ENCODE data around the gene IFT122.

The IFT122 gene

DNA sequence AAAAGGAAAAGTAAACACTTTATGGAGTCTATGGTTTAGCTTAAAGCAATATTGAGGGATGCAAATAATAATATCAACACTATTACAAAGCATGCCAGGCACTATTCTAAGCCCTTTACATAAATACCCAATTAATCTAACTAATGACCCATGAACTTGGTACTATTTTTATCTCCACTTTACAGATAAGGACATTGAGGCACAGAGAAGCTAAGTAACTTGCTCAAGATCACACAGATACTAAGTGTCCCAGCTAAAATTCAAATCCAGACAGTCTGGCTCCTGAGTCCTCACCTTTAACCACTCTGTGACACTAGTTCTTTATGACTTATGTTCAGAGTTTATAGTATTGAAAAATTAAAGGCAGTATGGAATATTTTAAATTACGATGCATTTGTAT lies 5.9 kb upstream of the IFT122 start:
- Histone ChIP-seq H3K4me3 (no peak overlapping the region), H3K36me3 (replicated peaks) (peaks cover 40% of the 10 kb centered on the region), H3K27me3 (ENCODE audit: low read depth) (no peaks in the 10 kb centered on the region), H3K4me1 (peaks cover 3% of the 10 kb centered on the region; the same call in 1 of the 2 replicates), H3K9me3 (no peaks in the 10 kb centered on the region)
- in situ Hi-C loops (cut with MboI; ENCODE audit: low sequenced_read_pairs), result no loop called here
- no peak for DNase-seq (ENCODE audit: low spot score in 2 of 2)

DNA sequence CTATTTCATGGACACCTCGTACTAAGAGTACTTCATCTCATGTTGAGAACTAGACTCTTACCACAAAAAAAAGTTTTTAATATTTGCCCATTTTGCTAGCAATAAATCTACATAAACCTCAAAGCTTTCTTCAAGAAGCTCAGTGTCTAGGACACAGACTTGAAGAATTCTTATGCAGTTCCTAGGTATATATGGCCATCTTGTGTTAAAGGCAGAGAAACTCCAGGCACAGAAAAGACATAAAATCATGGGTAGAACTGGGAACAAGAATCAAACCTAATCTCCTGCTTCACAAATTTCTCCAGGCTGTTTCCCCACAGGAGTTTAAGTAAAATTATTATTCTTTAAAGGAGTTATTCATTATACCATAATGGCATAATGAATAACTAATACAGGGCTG lies 4.7 kb upstream of the IFT122 start:
- in situ Hi-C loops (cut with MboI; ENCODE audit: low sequenced_read_pairs), result no loop called here
- Histone ChIP-seq H3K27me3 (ENCODE audit: low read depth) (no peaks in the 10 kb centered on the region), H3K36me3 (replicated peaks) (peaks cover 40% of the 10 kb centered on the region), H3K4me3 (no peak overlapping the region), H3K9me3 (no peaks in the 10 kb centered on the region), H3K4me1 (peaks cover 3% of the 10 kb centered on the region; the same call in 1 of the 2 replicates)
- no peak for DNase-seq (ENCODE audit: low spot score in 2 of 2)

DNA sequence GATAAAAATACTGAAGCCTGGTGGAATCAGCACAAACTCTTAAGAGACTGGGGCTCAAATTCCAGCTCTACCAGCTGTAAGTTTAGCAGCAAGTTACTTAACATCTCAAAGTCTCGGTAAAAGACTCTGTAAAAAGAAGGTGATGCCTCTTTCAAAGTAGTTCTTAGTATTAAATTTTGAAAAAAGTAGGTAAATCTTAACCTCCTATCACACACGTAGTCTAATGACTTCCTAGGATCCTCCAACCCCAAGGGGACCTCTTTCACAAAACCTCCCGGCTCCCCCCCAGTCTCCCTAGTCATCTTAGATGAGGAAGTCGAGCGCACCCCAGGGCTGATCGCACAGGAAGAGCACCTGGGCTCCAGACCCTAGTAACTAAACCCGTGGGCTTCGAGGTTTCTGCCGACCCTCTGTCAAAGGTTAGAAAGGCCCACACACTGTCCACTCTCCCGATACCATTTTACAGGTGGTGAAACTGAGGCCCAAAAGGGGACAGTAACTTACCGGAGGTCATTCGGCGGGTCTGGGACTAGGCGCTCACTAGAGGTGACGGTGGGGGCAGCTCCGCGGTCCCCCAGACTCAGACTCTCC lies 703 bp upstream of the IFT122 start:
- DNase-seq (ENCODE audit: low spot score in 2 of 2), result peak in 1 of 2 experiments; percentile 32
- in situ Hi-C loops (cut with MboI; ENCODE audit: low sequenced_read_pairs), result no loop called here
- peaks cover 11% of the 10 kb centered on the region for H3K4me1 ChIP-seq

DNA sequence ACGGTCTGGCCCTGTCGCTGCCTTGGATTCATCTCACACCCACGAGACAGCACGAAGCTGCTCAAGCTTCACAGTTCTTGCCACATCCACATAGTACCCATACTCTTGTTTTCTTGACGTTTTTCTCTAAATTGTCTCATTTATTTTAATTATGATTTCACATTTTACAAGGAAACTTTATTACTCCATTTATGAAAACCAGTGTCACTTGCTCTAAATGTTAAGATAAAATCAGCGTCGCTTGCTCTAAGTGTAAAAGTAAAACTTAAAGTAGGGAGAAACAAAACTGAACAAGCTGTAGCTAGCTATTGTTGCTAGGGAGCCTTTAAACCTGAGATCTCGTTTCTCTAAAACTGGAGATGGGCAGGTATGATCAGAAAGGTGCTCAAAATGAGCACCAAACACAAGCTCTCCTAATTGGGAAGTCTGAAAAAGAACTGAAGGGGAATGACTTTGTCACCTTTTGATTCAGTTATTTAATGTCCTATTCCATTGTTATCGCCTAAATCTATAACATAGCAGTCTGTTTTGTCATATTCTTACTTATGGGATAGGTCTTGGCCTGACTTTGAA lies 680 bp downstream of the IFT122 start:
- in situ Hi-C loops (cut with MboI; ENCODE audit: low sequenced_read_pairs), result no loop called here
- DNase-seq (ENCODE audit: low spot score in 2 of 2), result no peak
- Histone ChIP-seq H3K36me3 (replicated peaks) (peaks cover 11% of the 10 kb centered on the region), H3K4me1 (peaks cover 11% of the 10 kb centered on the region), H3K9me3 (no peaks in the 10 kb centered on the region), H3K27me3 (ENCODE audit: low read depth) (no peaks in the 10 kb centered on the region), H3K4me3 (peak overlapping the region; percentile 90)

More for the DNA sequence above, 703 bp upstream of the IFT122 start:
- peak overlapping the region; percentile 90 for H3K4me3 ChIP-seq
- peaks cover 11% of the 10 kb centered on the region for H3K36me3 ChIP-seq (replicated peaks)
- H3K27me3 ChIP-seq (ENCODE audit: low read depth), result no peaks in the 10 kb centered on the region
- H3K9me3 ChIP-seq, result no peaks in the 10 kb centered on the region

DNA sequence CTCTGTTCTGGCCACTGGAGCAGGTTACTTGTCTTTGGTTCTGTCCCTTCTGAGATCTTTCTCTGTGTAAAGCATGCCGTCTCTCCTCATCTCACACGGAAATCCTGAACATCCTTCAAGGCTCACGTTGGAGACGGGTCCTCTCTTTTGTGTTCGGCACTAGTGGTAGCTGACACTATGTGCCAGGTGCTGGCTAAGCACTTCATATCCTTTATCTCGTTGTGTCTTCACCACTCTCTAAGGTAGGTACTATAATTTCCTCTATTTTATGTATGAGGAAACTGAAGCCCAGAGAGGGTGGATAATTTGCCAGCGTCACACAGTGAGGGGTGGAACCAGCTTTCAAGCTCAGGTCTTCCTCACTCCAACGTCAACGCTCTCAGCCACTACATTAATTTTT lies 1.2 kb downstream of the IFT122 start:
- Histone ChIP-seq H3K4me1 (peaks cover 11% of the 10 kb centered on the region), H3K27me3 (ENCODE audit: low read depth) (no peaks in the 10 kb centered on the region), H3K36me3 (replicated peaks) (peaks cover 11% of the 10 kb centered on the region), H3K4me3 (peak overlapping the region; percentile 90), H3K9me3 (no peaks in the 10 kb centered on the region)
- no peak for DNase-seq (ENCODE audit: low spot score in 2 of 2)
- in situ Hi-C loops (cut with MboI; ENCODE audit: low sequenced_read_pairs), result no loop called here

DNA sequence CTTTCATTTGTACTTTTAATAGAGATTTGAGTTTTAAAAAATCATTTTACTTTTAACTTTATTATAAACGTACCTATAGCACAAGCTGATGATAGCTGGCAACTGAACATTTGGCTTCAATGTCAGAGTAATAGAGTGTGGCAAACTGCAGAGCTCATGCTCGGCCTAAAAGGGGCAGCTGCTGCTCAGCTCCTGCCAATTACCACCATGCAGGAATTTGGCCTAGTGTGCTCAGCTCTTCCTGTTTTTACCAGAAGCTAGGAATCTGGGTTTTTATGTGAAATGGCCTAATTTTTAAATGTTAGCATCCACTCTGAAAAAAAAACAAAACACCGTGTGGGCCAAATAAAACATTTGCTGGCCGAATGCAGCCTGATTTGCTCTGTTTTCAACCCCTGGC lies 1.8 kb downstream of the IFT122 start:
- no peak for DNase-seq (ENCODE audit: low spot score in 2 of 2)
- in situ Hi-C loops (cut with MboI; ENCODE audit: low sequenced_read_pairs), result no loop called here
- Histone ChIP-seq H3K27me3 (ENCODE audit: low read depth) (no peaks in the 10 kb centered on the region), H3K4me3 (no peak overlapping the region), H3K36me3 (replicated peaks) (peaks cover 10% of the 10 kb centered on the region), H3K4me1 (peaks cover 11% of the 10 kb centered on the region), H3K9me3 (no peaks in the 10 kb centered on the region)

DNA sequence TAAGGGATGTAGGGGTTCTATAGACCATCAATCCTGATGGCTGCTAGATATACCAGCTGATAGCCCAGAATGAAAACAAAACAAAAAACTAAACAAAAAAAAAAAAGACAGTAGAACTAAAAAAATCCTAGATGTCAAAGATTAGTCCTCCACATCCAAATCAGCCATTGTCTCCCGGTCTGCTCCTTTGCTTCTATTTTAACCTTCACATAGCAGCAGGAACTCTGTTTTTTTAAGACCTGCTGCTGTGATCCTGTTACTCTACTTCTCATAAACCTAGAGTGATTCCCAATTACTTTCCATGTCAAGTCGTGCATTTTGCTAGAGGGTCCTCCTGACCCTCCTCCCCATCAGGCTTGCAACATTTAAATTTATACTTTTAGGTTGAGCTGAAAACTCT lies 2.5 kb downstream of the IFT122 start:
- peaks cover 11% of the 10 kb centered on the region for H3K4me1 ChIP-seq
- H3K9me3 ChIP-seq, result no peaks in the 10 kb centered on the region
- peaks cover 3% of the 10 kb centered on the region for H3K36me3 ChIP-seq (replicated peaks)
- H3K27me3 ChIP-seq (ENCODE audit: low read depth), result no peaks in the 10 kb centered on the region
- in situ Hi-C loops (cut with MboI; ENCODE audit: low sequenced_read_pairs), result no loop called here
- no peak for DNase-seq (ENCODE audit: low spot score in 2 of 2)
- no peak overlapping the region for H3K4me3 ChIP-seq

DNA sequence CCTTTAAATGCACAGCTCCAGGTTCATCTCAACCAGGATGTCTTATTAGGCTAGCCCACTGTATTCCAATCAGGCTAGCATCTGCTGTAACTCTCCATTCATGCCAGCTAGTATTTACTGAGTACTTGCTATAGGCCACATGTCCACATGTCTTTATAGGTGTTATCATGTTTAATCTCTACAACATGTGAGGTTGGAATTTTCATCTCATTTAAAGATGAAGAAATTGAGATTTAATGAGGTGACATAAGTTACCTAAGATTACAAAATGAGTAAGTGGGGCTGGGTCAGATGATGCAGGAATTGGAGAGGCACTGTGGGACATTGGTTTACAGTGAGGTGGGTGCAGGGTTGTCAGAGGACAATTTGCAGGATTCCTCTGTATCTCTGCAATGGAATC lies 2.9 kb downstream of the IFT122 start:
- Histone ChIP-seq H3K9me3 (no peaks in the 10 kb centered on the region), H3K4me3 (no peak overlapping the region), H3K27me3 (ENCODE audit: low read depth) (no peaks in the 10 kb centered on the region), H3K36me3 (replicated peaks) (no peaks in the 10 kb centered on the region; the same call in 1 of the 2 replicates), H3K4me1 (peaks cover 12% of the 10 kb centered on the region)
- no peak for DNase-seq (ENCODE audit: low spot score in 2 of 2)
- in situ Hi-C loops (cut with MboI; ENCODE audit: low sequenced_read_pairs), result no loop called here

DNA sequence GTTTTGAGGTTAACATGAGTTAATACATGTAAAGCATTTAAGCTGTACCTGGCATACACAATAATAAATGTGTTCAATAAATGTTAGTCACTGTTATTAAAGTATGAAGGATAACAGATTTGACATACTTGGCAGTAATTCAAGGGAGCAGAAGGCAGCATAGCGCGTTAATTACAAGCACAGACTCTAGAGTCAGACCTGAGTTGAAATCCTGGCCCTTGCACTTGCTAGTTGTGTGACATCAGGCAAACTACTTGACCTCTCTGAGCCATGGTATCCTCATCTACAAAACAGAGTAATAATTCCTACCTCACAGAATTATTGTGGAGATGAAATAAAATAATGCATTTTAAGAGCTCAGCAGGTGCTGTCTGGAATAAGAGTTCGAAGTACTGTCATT lies 5.4 kb downstream of the IFT122 start:
- peaks cover 31% of the 10 kb centered on the region for H3K4me1 ChIP-seq
- no peaks in the 10 kb centered on the region for H3K9me3 ChIP-seq
- H3K4me3 ChIP-seq, result no peak overlapping the region
- in situ Hi-C loops (cut with MboI; ENCODE audit: low sequenced_read_pairs), result no loop called here
- DNase-seq (ENCODE audit: low spot score in 2 of 2), result no peak
- H3K36me3 ChIP-seq (replicated peaks), result no peaks in the 10 kb centered on the region
- H3K27me3 ChIP-seq (ENCODE audit: low read depth), result no peaks in the 10 kb centered on the region

DNA sequence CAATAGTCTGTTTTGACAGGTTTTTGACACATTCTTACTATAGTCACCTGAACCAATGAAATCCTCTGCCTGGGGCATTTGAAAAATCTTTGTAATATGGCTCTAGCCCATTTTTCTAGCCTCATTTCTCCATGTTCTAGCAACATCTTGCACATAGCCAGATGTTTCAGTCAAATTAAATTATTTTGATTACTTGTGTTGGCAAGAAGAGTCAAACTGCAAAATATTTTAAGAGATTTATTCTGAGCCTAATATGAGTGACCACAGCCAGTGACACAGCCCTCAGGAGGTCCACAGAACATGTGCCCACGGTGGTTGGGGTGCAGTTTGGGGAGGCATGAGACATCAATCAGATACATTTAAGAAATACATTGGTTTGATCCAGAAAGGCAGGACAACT lies 6.9 kb downstream of the IFT122 start:
- Histone ChIP-seq H3K27me3 (ENCODE audit: low read depth) (no peaks in the 10 kb centered on the region), H3K4me3 (no peak overlapping the region), H3K4me1 (peaks cover 22% of the 10 kb centered on the region), H3K9me3 (no peaks in the 10 kb centered on the region), H3K36me3 (replicated peaks) (no peaks in the 10 kb centered on the region)
- in situ Hi-C loops (cut with MboI; ENCODE audit: low sequenced_read_pairs), result no loop called here
- no peak for DNase-seq (ENCODE audit: low spot score in 2 of 2)

DNA sequence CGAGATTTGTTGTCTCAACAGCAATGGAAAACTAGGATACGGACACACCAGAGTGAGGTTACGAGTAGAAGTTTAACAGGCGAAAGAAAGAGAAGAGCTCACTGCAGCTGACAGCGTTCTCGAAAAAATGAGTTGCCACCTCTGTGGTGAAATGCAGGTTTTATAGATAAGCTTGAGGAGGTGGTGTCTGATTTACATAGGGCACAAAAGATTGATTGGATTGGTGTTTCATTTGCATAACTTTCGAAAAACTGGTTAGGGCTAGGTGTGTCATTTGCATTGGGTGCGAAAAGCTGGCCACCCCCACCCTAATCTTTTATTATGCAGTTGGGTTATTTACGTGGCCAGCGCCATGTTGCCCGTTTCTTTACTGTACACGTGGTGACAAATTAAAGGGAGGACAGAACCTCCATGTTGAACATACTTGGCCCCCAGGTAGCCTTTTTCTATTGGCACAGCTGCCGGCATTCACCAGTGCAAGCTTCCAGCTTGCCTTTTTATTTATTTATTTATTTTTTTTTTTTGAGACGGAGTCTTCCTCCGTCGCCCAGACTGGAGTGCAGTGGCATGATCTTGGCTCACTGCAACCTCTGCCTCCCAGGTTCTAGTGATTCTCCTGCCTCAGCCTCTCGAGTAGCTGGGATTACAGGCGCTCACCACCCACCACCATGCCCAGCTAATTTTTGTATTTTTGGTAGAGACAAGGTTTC lies 8.3 kb downstream of the IFT122 start:
- no peaks in the 10 kb centered on the region for H3K27me3 ChIP-seq (ENCODE audit: low read depth)
- H3K4me1 ChIP-seq, result peaks cover 22% of the 10 kb centered on the region
- DNase-seq (ENCODE audit: low spot score in 2 of 2), result peak in 1 of 2 experiments; percentile 23
- no peak overlapping the region for H3K4me3 ChIP-seq
- no peaks in the 10 kb centered on the region for H3K36me3 ChIP-seq (replicated peaks)
- in situ Hi-C loops (cut with MboI; ENCODE audit: low sequenced_read_pairs), result no loop called here
- H3K9me3 ChIP-seq, result no peaks in the 10 kb centered on the region

DNA sequence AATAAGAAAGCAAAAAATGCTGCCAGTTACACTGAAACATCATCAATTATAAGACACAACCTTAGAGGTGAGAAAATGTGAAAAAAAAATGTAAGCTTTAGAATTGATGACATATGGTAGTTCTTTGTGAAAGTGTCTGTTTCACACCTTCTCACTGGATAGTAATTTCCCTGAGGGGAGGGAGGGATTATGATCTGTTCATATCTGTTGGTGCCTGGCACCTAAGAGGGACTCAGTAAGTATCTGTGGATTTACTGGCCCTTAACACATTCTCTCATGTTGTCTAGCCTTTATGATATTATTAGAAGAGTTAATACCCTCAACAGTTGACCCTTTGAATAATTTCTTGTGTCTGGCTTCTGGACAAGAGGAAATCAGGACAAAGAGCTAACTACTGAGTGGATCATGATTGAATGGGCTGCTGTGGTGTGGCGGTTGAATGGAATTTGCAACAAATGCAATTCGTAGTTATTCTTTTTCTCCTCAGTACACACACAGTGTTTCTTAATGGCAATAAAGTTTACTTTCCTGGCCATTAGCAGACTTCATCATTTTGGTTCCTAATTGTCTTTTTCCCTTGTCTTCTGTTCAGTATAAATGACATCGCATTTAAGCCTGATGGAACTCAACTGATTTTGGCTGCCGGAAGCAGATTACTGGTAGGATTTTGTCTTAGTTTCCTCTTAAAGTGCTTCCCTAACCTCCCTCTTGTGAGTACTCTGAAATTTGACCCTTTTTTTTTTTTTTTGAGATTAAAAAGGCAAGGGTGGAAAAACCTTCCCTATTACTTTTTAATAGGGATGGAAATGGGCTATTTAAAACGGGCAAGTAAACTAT lies 9.5 kb downstream of the IFT122 start:
- Histone ChIP-seq H3K4me1 (peaks cover 22% of the 10 kb centered on the region), H3K9me3 (no peaks in the 10 kb centered on the region), H3K36me3 (replicated peaks) (no peaks in the 10 kb centered on the region; the same call in 1 of the 2 replicates), H3K4me3 (no peak overlapping the region), H3K27me3 (ENCODE audit: low read depth) (no peaks in the 10 kb centered on the region)
- in situ Hi-C loops (cut with MboI; ENCODE audit: low sequenced_read_pairs), result no loop called here
- peak in 1 of 2 experiments; percentile 52 for DNase-seq (ENCODE audit: low spot score in 2 of 2)

DNA sequence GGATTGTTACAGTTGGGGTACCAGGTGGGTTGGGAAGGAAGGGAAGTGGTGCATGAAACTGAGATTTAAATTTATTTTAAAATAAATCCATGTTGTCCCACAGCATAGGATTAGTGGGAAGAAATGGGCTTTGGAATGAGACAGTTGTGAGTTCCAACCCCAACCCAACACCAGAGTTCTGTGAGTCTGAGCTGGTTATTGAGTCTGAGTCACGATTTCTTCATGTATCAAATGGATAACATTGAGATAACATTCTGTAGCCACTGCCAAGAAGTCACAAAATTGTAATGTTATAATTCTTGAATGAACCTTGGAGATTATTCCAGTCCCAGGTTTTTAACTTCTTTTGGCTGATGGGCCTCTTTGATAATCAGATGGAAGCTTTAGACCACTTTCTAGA lies 13.7 kb downstream of the IFT122 start:
- H3K27me3 ChIP-seq (ENCODE audit: low read depth), result no peaks in the 10 kb centered on the region
- in situ Hi-C loops (cut with MboI; ENCODE audit: low sequenced_read_pairs), result no loop called here

DNA sequence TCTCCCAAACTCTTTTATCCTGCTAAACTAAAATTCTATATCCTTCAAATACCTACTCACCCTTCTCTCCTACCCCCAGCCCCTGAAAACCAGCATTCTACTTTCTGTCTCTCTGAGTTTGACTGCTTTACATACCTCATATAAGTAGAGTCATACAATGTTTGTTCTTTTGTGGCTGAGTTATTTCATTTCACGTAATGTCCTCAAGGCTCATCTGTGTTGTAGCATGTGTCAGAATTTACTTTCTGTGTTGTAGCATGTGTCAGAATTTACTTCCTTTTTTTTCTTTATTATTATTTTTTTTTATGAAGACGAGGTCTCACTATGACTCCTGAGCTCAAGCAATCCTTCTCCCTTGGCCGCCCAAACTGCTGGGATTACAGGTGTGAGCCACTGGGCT lies 20.1 kb downstream of the IFT122 start:
- Histone ChIP-seq H3K4me1 (no peaks in the 10 kb centered on the region), H3K27me3 (ENCODE audit: low read depth) (no peaks in the 10 kb centered on the region), H3K9me3 (no peaks in the 10 kb centered on the region), H3K36me3 (replicated peaks) (no peaks in the 10 kb centered on the region), H3K4me3 (no peak overlapping the region)
- no peak for DNase-seq (ENCODE audit: low spot score in 2 of 2)
- in situ Hi-C loops (cut with MboI; ENCODE audit: low sequenced_read_pairs), result no loop called here

More for the DNA sequence above, 13.7 kb downstream of the IFT122 start:
- Histone ChIP-seq H3K36me3 (replicated peaks) (no peaks in the 10 kb centered on the region; the same call in 1 of the 2 replicates), H3K4me3 (no peak overlapping the region), H3K4me1 (peaks cover 15% of the 10 kb centered on the region), H3K9me3 (no peaks in the 10 kb centered on the region)
- no peak for DNase-seq (ENCODE audit: low spot score in 2 of 2)

Data from HAP-1 (cell line).